T-helper 2 cell treated with Interferon-gamma antibody and Interleukin-4, amounts not matched to agents 100 ng/mL and 5 ng/mL, for 36 hours (primary cell): ENCODE data around the gene CLIC4. TPM values are rescaled to one million over a fixed set of nuclear protein-coding genes. Genes with fewer than 3 reads are reported as not detected.
"Not testable (repeated sequence)": the region's sequence is repeated elsewhere in the genome, so short reads cannot be mapped to it uniquely, and the experiment has no call there.

Experiments
- intact Hi-C: fragments of 100-400 bp; cut with micrococcal nuclease; formaldehyde crosslinking; loops from one replicate; pipeline ENCODE4 v1.15.1; 2023
- total RNA-seq: library from RNA; stranded (reverse); gene quantifications from 2 replicates; pipeline ENCODE4 v1.2.3, GENCODE V29; 2022

CLIC4 gene
- total RNA-seq, 1 donor from 2014 or later = 14.4 TPM

DNA sequence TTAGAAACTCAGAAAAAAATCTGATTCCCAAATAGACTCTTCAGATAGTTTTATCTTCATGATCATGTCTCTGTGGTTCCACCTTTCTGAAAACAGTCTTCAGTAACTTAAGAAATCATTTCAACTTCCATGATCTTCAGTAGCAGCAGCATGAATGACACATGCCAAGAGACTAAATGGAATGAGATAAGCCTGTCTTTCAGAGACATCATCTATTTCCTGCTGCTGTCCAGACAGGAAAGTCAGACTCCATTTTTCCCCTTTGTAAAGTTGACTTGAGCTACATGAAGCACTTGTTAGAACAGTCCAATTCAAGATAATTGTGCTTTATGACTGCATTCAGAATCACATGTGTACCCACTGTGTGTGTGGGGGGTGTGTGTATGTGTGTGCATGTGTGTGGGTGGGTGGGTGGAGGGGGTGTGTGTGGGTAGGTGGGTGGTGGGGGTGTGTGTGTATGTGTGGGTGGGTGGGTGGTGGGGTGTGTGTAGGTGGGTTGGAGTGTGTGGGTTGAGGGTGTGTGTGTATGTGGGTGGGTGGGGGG lies 58.8 kb downstream of the CLIC4 start:
- intact Hi-C loops = no loop called here

DNA sequence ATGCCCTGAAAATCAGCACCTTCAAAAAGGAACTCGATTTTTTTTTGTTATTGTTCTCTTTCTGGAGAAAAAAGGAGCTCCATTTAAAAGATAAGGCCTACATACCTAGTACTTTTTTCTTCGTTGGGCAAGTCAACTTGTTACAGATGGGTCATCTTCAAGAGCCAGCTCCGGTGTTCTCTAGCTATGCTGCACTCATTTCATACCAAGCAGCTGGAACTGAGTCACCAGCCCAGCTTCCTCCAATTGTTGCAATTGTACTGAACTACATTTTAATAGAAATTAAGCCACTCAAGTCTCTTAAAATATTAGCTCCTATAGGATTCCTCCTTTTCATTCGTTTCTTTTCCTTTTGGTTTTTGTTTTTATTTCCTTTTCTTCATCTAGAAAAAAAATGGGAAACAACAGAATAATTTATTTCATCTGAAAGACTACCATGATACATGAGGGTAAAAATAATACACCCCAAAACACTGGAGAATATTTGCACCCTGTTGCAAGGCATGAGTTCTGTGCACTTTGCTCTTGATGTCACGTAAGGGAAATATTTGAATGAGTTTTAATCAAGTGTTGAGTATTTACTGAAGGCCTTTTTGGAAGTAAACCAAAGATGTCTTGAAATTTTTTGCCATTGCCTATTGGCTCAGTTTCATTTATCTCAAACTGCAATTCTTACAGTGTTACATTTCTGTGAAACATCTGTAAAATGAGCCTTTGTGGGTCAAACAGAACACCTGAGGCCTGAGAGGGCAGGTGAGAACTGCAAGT lies 60.5 kb downstream of the CLIC4 start:
- intact Hi-C loops = no loop called here

DNA sequence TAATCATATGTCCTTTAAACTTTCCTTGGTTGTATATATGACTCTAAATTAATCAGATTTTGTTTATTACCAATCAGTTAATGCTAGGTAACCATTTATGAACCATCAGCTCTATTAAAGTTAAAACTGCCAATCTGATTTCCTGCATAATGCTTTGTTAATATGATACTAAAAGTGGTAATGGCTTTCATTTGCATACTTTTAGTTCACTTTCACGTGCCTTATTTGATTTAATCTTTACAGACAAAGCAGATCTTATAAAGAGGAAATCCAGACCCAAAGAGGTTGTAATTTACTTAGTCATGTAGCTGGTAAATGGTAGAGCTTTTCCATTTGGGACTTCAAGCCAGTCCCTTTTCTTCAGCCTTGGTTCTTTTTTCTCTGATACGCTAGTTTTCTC lies 61.3 kb downstream of the CLIC4 start:
- intact Hi-C loops = no loop called here

- intact Hi-C loops = not testable (repeated sequence)
These were observed 66.2 kb downstream of the CLIC4 start for GRCh38 chr1:24811494-24811893.

- intact Hi-C loops = not testable (repeated sequence)
These were observed 75.0 kb downstream of the CLIC4 start for GRCh38 chr1:24820221-24820620.

- intact Hi-C loops = no loop called here
These were observed 77.6 kb downstream of the CLIC4 start for GRCh38 chr1:24822887-24823286.

DNA sequence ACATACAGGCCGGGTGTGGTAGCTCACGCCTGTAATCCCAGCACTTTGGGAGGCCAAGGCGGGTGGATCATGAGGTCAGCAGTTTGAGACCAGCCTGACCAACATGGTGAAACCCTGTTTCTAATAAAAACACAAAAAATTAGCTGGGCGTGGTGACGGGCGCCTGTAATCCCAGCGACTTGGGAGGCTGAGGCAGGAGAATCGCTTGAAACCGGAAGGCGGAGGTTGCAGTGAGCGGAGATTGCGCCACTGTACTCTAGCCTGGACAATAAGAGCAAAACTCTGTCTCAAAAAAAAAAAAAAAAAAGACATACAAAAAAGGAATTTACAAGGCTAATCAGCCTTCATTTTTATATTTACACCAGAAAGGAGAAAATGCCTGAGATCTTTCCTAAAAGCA lies 78.2 kb downstream of the CLIC4 start:
- intact Hi-C loops = not testable (repeated sequence)

DNA sequence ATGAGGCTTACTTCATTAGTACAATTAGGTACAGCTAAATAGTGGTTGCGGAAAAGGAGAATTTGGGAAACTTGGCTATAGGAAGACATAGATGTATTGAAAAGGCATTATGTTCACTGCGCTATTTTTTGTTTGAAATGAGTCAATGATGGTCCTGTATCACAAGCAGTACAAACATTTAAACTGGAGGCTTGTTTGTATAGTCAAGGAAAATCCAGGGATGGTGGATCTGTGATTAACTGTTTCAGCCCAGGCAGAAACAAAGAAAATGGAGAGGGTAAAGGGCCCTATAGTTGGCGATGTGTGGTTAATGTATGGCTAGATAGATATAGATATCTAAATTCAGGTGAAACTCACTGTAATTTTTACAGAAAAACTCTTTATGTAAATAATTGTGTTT lies 79.9 kb downstream of the CLIC4 start:
- intact Hi-C loops = no loop called here

- intact Hi-C loops = no loop called here
These were observed 81.3 kb downstream of the CLIC4 start for GRCh38 chr1:24826510-24826909.

GRCh38 chr1:24827379-24828135 lies 82.3 kb downstream of the CLIC4 start:
- intact Hi-C loops = no loop called here

DNA sequence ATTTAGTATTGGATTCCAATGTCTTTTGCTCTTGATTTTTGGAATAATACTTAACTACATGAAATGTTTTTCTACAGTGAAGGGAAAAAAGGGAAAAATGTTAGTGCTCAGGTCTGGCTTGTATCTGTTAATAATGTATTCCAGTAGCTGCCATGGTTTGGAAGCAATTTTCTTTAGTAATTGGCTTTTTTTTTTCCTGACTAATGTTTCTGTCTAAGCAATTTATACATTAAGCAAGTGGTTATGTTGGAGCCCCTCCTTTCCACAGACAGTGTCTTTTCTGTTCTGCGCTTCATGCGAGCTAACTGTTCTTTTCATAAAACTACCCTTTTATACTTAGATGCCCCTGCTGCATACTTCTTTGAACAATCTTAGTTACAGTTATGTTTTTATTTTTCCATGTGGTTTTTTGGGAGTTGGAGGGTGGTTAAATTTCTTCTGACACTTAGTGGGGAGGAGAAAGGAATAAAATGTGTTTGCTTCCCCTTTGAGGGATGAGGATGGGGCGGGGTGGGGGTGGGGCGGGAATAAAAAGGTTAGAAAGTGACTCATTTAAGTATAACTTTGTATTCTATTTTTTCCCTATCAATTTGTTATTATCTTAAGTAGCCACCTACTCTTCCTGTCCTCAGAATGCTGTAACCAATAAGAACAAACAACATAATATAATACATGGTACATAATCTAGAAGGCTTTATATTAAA lies 83.1 kb downstream of the CLIC4 start:
- intact Hi-C loops = no loop called here

- intact Hi-C loops = no loop called here
These were observed 83.6 kb downstream of the CLIC4 start for GRCh38 chr1:24828887-24829192.

DNA sequence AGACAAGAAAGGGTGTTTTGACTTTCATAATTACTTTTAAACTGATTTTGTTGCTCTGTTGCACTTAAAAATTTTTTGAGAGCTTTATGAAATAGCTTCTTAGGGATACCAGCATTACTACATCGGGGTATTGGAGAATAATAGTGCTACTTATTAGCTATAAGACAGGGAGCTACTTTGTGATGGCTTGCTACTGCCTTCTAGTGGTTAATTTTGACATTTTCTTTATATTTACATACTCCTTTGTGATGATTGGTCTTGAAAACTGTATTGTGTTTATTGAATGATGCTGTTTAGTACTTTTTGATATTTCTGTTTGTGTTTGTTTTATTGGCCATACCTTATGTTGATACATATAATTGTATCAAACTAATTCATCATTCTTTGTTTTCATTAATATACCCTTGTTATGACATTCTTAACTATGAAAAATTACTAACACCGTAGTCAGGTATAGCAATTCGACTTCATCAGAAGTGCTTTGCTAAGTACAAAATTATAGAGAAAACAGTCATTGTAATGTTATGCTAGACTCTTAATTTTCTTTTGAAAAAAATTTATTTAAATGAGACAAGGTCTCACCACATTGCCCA lies 85.5 kb downstream of the CLIC4 start:
- intact Hi-C loops = loop anchor here (2.0 kb wide), 1 partner anchor 142 kb away; no protein-coding TSS in a partner anchor

DNA sequence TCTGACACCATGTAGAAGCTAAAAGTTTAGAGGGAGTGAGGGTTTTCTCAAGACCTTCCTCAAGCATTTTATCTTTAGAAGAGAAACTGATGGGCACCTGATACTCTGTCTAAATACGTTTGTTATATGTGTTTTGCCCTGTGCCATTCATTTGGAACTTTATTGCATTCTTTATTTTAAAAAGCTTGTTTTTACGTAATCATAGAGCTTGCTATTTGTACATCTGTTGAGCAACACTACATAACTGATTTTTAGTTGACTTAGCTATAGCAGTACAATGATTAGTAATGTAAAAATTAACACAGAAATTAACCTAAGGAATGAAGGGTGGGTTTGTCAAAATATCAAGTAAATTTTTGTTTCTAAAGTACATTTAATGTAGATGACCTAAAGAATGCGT lies 96.3 kb downstream of the CLIC4 start:
- intact Hi-C loops = no loop called here

GRCh38 chr1:24846671-24847070 lies 101.4 kb downstream of the CLIC4 start:
- intact Hi-C loops = loop anchor here (5.0 kb wide), 1 partner anchor 66 kb away; no protein-coding TSS in a partner anchor

DNA sequence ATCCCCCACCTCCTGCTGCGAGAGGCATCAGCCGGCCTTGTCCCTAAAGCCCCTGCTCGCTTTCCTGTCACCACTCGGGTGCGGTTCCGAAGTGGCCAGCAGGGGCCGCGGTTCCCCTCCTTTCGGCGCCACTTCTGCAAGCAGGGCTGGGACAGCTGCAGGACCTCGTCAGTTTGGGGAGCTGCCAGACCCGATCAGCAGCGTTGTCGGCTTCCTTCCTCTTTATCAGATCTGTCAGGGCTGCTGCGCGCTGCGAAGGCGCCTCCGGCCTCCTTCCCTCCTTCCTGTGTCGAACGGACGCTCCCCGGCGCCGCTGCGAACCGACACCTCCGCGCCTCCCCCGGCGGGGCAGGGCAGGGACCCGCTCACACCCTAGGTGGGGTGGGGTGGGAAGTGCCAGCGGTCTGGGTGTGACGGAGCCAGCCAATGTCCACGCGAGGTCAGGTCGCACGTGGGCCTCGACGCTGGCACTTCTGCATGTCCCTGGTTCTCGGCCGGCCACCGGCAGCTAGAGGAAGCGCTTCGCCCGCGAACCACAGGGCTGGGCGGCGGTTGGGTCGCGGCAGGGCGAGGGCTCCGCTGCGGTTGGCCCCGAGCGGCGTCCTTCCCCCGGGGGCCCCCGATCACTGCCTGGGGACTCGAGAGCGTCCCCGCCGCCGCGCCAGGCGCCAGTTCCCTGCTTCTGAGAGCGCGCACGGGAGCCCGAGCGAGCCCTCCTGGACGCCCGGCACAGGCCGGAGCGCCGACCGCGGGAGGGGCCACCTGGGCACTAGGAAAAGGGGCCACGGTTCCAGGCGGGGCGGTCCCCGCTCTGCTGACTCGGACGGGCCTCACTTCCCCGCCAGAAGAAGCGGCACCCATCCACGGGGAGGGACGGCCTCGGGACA lies 103.0 kb downstream of the CLIC4 start:
- intact Hi-C loops = loop anchor here (1.0 to 5.0 kb wide), 8 partner anchors 64 to 384 kb away; partner anchors contain the start of genes RUNX3 and SYF2

GRCh38 chr1:24849672-24850295 lies 104.5 kb downstream of the CLIC4 start:
- intact Hi-C loops = loop anchor here (5.0 kb wide), 1 partner anchor 63 kb away; no protein-coding TSS in a partner anchor

DNA sequence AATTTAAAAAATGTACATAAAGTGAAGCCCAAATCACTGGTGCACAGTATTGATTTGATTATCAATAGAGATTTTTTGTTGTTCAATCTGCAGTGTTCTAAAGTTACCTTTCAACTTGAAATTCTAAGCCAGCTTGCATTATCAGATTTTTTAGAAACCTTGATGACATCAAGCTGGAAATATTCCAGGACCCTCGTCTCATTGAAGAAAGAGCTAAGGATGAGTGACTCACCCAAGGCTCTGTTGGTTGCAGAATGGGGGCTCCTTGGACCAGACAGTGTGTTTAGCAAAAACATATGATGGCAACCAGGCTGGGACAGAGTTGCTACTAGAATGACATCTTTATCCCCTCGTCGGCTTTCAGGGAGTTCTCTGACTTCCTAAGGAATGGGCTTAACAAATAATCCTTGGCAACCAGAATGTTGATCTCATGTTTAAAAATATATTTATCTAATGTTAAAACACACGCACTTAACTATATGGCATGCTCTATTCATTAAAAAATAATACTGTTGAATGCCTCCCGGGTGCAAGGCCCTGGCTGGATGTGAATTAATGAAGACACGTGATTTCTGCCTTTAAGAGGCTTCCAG lies 105.2 kb downstream of the CLIC4 start:
- intact Hi-C loops = no loop called here

DNA sequence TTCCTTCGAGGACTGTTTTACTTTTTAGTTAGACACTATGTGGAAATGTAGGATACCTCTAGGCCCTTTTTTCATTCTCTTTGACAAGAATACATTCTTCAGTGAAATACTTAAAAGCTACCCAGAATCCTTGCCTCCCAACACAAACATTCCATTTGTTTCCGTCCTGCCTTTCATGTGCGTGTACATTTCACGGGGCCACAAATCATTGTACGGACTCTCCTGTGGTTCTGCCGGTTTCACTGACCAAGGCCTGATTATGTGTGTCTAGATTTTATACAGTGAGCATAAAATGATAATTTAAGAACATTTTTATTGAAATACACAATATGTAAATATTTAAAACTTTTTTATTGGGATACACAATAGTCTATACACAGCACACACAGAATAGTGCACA lies 108.4 kb downstream of the CLIC4 start:
- intact Hi-C loops = no loop called here
